SIG-M5 treated with dmso at 0.1 percent for 504 hours (cell line): ENCODE results near the gene FRRS1.

Experiments used
- DNase-seq: peaks from one replicate; lab custom pipeline; 2025; ENCODE audit not compliant: unreplicated experiment; lab: John Stamatoyannopoulos, UW

Gene FRRS1

DNA sequence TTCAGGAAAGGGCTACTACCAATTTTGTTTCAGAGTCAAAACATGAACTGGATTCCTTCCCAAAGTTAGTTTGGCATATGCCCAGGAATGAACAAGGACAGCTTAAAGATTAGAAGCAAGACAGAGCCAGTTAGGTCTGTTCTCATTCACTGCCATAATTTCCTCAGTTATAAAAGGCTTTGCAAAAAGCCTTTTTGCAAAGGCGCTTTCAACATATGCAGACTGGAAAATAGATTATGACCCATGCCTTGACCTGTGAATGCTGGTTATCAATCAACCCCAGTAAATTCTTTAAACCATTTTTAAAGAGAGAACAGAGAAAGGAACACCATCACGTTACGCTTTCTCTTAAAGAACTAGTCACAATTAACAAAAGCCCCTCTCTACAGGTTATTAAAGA is 1.7 kb upstream of the FRRS1 start:
- DNase-seq: no peak

DNA sequence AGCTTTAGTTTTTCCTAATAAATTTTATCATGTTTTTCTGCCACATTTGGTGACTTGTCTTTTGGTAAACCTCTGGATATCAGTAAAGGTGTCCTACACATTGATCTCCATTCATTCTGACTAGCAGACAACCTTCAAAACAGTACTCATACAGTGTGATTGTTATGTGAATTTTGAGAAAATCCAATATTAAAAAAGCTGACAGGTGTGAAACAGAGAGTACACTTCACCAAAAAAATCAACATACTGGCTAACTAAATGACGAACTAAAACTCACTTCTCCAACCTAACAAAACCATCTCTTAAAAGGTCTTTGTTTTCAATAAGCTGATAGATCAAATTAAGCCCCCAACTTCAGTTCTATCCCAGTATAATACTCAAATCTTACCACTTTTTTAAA is 1.5 kb downstream of the FRRS1 start:
- DNase-seq: no peak

DNA sequence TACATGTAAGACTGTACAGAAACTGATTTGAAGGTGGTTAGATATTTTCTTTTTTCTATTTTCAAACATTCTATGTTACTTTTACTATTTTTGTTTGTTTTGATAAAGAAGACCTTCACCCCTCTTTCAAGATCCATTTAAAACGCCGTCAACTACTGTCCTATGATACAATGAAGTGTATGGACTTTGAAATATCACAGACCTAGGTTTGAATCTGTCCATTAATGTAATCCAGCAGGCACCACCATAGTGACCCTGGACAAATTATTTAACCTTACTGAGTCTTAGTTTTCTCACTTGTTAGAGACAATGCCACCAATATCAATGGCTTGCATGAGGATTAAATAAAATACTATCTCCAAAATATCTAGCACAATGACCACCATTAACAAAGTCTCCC is 2.0 kb downstream of the FRRS1 start:
- no peak for DNase-seq

DNA sequence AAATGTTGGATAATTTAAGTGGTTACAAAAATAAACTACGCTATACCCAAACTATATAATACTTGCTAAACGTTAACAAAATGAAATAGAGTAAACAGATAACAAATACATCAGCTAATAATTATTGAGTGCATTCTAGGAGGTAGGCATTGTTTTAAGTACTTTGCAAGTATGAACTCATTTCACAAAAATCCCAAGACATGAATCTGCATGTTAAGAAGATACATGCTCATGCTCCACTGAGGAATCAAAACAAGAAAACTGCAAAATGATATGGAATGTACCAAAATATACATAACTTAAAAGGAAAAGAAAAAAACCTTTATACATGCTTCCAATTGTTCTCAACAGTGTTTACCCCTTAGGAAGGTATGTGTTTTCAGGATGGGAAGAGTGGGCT is 2.5 kb downstream of the FRRS1 start:
- no peak for DNase-seq

DNA sequence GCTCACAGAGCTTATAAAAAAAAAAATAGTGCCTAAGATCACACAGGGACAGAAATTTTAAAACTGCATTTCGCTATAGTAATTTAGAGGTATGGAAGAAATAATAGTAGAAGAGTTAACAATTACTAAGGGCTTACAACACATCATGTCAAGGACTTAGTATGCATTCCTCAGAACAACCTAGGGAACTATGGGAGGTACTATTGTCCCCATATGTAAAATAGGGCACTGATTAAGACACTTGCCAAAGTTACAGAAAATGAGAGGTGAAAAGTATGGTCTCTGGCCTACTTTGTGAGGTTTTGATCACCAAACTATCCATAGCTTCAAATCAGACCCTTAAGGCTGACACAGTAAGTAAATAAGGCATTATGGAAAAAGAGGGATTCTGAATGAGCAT is 4.7 kb downstream of the FRRS1 start:
- no peak for DNase-seq

DNA sequence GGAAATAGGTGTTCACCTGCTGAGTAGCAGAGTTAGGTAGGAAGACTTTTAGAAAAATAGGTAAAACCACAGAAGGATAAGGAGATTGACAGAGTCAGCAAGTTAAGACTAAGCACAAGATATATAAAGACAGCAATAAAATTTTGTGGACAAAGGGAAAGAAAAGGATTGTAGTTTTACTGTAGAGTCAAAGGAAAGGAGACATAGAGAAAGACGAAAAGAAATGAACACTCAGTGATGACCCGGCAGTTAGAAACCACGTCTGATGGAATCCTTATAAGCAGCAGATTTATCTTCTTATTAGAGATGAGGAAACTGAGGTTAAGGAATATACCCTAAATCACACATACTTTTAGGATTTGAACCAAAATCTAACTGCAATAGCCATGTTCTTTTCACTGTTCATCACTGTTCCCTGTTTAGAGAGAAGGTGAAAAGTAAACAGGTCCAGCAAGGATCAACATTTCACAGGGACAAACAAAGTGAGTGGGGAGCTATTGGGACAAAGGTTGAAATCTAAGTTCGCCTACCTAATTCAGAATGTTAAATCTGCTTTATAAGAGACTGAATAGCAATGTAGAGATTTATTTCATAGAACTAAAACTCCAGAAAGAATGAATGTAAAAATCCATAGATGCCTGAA is 6.8 kb downstream of the FRRS1 start:
- DNase-seq: no peak

DNA sequence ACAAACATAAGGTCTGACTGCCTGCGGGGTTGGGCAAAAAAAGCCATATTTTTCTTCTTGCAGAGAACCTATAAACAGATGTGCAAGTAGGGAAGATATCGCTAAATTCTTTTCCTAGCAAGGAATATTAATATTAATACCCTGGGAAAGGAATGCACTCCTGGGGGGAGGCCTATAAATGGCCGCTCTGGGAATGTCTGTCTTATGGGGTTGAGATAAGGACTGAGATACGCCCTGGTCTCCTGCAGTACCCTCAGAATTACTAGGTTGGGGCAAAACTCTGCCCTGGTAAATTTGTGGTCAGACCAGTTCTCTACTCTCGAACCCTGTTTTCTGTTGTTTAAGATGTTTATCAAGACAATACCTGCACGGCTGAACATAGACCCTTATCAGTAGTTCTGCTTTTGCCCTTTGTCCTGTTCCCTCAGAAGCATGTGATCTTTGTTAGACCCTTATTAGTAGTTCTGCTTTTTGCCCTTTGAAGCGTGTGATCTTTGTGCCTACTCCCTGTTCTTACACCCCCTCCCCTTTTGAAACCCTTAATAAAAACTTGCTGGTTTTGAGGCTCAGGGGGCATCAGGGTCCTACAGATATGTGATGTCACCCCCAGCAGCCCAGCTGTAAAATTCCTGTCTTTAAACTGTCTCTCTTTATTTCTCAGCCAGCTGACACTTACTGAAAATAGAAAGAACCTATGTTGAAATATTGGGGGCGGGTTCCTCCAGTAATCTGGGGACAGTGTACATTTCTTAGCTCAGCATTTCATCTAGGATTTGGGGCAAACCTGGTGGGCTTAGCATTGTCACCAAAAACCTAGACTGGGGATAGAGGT is 7.5 kb downstream of the FRRS1 start:
- DNase-seq: peak; percentile 69

DNA sequence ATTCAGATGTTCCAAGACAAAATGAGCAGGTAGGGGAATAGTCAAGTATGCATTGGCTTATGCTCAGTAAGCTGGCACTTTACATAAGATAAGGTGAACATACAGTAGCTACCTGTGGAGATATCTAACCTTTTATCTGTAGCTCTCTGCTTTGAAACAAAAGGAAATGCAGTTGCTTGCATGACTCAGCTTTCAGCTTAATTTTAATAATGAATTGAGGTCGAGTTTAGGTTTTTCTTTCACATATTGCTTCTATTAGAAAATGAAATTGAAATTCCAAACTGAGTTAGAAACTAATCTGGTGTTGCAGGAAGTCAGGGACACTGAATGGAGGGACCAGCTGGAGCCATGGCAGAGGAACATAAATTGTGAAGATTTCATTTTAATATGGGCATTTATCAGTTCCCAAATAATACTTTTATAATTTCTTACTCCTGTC is 8.3 kb downstream of the FRRS1 start:
- DNase-seq: no peak

DNA sequence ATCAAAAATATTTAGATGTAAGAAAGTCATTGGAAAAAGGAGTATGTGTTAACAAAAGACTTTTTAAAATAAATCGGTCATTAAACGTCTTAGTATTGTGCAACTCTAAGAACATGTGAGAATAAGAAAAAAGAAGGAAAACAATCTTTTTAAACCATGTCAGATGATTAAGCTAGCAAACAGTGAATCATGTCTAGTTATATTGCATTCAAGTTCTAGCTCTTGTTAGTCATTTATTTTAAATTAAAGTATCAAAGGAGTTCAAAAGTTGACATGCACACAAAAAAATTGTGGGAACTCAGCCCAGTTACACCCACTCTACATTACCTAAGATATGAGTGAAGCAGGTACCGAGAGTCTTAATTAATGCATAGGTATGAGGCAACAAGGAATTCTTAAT is 9.8 kb downstream of the FRRS1 start:
- no peak for DNase-seq

DNA sequence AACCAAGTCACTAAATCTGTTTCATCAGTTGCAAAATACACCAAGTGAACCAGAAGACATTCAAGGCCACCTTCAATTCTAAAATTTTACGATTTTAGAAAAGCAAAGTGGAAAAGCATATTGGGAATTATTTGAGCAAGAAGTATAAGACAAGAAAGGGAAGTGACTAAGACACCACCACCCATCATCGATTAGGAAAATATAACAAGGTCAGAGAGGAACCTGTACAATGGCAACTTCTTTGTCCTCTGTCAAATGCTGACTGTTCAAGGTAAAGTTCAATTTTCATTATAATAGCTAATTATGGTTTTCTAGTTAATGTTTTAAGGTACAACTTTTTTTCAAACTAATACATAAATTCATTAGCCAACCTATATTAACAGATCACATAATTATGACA is 10.8 kb downstream of the FRRS1 start:
- DNase-seq: peak; percentile 5

DNA sequence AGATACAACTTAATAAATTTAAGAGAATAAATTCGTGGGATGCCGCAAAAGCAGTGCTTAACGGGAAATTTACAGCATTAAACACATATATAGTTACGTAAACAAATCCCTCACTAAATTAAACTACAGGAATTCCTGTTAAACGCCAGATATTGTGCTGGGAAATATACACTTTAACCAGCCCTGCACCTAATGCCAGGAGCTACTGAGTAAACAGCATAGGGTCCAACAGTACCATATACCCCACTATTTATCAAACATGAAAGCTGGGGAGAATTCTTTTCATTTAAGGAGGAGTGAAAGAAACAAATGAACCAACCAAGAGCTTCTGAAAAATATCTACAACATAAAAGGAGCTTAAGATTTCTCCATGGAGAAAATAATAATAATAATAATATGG is 11.7 kb downstream of the FRRS1 start:
- DNase-seq: no peak

DNA sequence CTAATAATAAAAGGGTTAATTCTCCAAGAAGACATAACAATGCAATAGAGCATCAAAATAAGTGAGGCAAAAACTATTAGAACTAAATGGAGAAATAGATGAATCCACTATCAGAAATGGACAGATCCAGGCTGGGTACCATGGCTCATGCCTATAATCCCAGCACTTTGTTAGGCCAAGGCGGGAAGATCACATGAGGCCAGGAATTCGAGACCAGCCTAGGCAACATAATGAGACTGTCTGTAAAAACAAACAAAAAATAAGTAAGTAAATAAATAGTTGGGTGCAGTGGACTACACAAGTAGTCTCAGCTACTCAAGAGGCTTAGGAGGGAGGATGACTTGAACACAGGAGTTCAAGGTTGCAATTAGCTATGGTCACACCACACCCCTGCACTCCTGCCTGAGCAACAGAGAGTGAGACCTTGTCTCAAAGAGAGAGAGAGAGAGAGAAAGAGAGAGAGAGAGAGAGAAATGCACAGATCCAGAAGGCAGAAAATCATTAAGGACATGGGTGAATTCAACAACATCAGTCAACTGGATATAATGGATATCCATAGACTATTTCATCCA is 12.3 kb downstream of the FRRS1 start:
- no peak for DNase-seq

DNA sequence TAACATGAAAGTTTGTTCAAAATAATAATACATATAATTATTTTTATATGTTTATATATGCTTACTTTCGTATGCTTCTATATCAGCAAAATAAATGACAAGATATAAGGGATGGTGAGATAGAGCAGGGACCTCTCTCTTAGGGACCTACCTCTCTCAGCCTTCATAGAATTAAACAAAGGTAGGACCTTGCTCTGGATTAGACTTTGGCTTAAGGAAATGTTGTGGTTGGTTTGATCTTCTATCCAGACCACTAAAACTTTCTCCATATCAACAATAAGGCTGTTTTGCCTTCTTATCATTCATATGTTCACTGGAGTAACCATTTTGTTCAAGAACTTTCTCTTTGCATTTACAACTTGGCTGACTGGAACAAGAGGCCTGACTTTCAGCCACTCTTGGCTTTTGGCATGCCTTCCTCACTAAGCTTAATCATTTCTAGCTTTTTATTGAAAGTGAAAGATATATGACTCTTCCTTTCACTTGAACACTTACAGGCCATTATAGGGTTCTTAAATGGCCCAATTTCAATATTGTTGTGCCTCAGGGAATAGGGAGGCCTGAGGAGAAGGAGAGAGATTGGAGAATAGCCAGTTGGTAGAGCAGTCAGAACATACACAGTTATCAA is 14.4 kb downstream of the FRRS1 start:
- no peak for DNase-seq

DNA sequence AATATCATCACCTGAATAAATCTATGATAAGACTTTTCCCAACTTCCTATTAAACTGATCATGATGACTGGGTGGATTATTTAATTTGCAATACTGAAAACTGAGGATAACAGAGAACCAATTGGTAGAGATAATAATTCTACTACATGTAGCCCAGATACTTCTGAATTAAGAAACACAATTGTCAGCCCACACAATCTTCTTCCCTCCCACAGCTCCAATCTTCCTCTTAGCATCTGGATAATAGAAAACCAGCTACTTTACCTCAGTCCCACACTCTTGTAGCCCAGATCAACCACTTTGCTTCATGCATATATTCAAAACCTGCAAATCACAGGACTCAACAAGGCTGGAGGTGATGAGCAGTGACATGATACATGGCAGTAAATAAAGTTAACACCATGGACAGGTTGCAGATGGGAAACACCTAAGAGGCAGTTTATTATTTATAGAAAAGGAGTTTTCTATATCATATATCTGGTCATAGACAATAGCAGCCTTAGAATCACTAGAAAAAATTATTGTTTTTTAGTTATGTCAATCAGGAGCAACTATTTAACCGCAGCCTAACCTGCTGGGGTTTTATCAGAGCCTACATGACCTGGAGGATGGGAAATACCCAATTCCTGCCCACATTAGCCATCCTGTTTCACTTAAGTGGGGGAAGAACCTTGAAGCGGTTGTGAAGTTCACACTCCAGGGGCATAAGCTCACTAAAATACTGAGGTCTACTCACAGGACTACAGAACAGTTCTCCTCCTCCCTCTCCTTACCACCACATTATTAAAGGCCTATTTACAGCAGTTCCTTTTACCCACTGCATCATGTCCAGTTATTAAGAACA is 16.7 kb downstream of the FRRS1 start:
- DNase-seq: no peak

DNA sequence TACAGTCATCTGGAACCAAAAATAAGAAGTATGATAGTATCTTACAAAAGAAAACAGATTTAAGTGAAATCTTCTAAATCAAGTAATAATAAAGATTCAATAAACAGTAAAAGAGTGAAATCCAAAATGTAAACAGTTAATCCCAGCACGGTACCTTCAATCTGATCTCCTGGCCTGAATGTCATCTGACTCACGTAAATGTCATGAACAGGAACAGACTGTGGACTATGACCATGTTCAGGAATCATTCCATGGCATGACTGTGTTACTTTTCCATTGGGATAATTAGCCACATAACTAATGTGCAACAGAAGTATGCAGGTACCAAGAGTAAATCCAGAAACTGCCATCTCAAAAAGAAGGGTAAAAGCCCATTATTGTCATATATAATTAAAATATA is 18.0 kb downstream of the FRRS1 start:
- DNase-seq: no peak

DNA sequence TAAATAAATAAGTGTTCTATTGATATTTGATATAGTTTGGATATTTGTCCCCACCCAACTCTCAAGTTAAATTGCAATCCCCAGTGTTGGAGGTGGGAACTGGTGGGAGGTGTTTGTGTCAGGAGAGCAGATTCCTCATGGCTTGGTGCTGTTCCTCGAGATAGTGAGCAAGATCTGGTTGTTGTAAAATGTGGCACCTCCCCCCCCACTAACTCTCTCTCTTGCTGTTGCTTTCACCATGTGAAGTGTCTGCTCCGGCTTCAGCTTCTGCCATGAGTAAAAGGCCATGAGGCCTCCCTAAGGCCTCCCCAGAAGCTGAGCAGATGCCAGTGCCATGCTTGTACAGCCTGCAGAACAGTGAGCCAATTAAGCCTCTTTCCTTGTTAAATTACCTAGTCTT is 20.8 kb downstream of the FRRS1 start:
- DNase-seq: no peak

DNA sequence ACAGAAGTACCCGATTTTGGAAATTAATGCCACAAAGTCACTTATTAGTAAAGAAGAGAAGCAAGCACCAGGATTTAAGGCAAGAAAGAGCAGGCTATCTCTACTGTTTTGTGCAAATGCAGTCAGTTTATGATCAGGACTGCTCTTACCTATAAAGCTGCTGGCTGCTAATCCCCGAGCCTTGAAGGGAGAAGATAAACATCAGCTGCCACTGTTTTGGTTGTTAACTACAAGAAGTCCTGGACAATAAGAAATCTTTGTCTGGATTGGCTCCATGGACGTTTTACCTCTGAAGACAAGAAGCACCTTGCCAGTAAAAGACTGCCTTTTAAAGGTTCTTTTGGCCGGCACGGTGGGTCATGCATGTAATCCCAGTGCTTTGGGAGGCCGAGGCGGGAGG is 21.4 kb downstream of the FRRS1 start:
- DNase-seq: no peak

DNA sequence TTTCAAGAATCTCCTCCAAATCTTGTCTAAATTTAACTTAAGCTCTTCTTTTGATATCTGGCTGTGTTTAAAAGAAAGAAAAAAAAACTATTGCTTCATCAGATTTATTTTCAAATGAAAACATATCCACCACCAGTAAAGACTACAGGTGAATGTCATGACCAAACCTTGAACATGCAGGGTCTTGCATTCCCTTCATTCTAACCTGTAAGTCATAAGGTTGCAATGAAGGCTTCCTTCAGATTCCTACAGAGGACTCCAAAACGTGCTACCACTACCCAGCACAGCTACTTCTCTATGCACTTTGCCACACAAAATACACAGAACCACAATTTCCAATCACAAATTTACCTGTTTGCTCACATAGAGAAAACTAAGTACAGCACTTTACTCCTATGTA is 26.3 kb downstream of the FRRS1 start:
- no peak for DNase-seq

DNA sequence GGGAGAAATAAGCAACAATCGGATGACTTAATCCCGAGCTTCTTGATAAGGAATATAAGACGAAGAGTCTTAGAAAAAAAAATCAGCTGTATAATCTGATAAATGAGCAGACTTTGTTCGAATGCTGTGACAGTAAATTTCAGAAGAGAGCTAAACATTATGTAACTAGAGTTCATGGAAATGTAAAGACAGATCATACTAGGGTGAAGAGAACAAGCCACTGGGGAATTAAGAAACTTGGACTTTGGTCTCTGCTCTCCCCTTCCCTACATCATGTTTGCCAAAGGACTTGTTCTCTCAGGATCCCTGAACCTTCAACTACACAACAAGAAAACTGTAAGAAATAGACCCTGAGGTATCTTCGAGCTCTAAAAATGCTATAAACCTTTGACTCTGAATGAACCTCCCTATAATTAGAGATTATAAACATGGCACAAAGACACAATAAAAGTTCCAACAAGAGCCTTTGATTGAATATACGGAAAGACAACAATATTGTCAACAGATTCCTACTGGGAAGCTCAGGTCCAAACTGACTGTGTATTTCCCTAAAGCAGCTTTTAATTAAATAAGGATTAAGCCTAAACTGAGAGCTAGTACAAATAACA is 27.5 kb downstream of the FRRS1 start:
- no peak for DNase-seq

DNA sequence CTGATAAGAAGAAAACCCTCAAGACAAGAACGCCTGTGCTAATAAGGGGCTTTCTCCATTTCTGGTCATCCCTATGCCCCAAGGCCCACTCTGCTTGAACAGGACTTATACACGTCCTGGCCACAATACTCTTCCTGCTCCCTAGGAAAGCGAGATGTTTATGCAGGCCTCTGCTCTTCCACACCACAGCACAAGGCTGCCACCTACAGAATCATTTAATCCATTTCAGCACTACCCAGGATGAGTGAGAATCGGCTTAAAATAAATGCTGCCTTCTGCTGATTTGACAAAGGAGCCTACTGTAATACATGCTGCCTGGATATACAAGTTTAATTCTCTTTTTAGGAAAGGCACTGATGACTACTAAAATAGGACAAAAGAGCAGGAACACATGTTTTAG is 29.4 kb downstream of the FRRS1 start:
- peak; percentile 39 for DNase-seq

DNA sequence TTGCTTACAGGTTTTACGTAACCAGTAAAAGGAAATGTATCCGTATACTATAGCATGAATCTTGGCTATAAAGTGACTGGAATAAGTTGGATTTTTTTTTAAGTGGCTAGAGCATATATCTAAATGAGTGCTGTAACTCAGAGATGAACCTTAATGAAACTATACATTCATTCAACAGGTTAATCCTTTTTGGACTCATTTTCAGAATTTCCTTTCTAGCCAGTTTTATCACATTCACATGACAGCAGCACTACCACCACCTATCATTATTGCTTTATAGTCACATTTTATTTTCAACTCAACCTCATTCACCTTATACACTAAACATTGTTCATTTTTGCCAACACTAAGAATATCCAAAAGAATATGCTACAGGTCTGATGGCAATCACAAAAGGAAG is 30.6 kb downstream of the FRRS1 start:
- DNase-seq: no peak
